Superior temporal gyrus (tissue), 1 donor: ENCODE measurements around the gene TMEM63A.
"Not testable (repeated sequence)": the region's sequence is repeated elsewhere in the genome, so short reads cannot be mapped to it uniquely, and the experiment has no call there.

ENCODE experiments used
- DNase-seq: peaks from one replicate; pipeline ENCODE4 v3.0.0-alpha.2; 2016; ENCODE audit errors: extremely low spot score

The TMEM63A gene

GRCh38 chr1:225908773-225909172, 26.6 kb upstream of the TMEM63A start:
- no peak for DNase-seq

- no peak for DNase-seq
Measured at GRCh38 chr1:225908013-225908640, 25.9 kb upstream of the TMEM63A start.

- no peak for DNase-seq
Measured at GRCh38 chr1:225907341-225907740, 25.2 kb upstream of the TMEM63A start.

GRCh38 chr1:225906467-225906866, 24.3 kb upstream of the TMEM63A start:
- no peak for DNase-seq

- DNase-seq: no peak
Measured at GRCh38 chr1:225903623-225904022, 21.4 kb upstream of the TMEM63A start.

- DNase-seq: no peak
Measured at GRCh38 chr1:225899044-225899925, 17.1 kb upstream of the TMEM63A start.

- no peak for DNase-seq
Measured at GRCh38 chr1:225897595-225898514, 15.7 kb upstream of the TMEM63A start.

- no peak for DNase-seq
Measured at GRCh38 chr1:225896937-225897549, 14.9 kb upstream of the TMEM63A start.

GRCh38 chr1:225896494-225896893, 14.3 kb upstream of the TMEM63A start:
- no peak for DNase-seq

GRCh38 chr1:225892307-225892706, 10.1 kb upstream of the TMEM63A start:
- DNase-seq: no peak

GRCh38 chr1:225891229-225891972, 9.2 kb upstream of the TMEM63A start:
- DNase-seq: no peak

- DNase-seq: no peak
Measured at GRCh38 chr1:225890346-225891228, 8.4 kb upstream of the TMEM63A start.

- DNase-seq: no peak
Measured at GRCh38 chr1:225889743-225890142, 7.6 kb upstream of the TMEM63A start.

GRCh38 chr1:225888898-225889601, 6.9 kb upstream of the TMEM63A start, which contains the start of gene LEFTY1:
Gene LEFTY1 (minus strand): TSS chr1:225889146. CDS start chr1:225889066, 80 bp downstream.
- DNase-seq: no peak

- no peak for DNase-seq
Measured at GRCh38 chr1:225888289-225888897, 6.2 kb upstream of the TMEM63A start.

- not testable (repeated sequence) for DNase-seq
Measured at GRCh38 chr1:225887554-225888288, 5.5 kb upstream of the TMEM63A start.

GRCh38 chr1:225887030-225887314, 4.8 kb upstream of the TMEM63A start:
- DNase-seq: no peak
